Measurements from ENCODE around the gene PTN. TPM values are rescaled to one million over a fixed set of nuclear protein-coding genes. Genes with fewer than 3 reads are reported as not detected.
"Not testable (repeated sequence)": the region's sequence is repeated elsewhere in the genome, so short reads cannot be mapped to it uniquely, and the experiment has no call there.

Gene PTN
- total RNA-seq, 1 donor from 2014 or later: 39.3 TPM

DNA sequence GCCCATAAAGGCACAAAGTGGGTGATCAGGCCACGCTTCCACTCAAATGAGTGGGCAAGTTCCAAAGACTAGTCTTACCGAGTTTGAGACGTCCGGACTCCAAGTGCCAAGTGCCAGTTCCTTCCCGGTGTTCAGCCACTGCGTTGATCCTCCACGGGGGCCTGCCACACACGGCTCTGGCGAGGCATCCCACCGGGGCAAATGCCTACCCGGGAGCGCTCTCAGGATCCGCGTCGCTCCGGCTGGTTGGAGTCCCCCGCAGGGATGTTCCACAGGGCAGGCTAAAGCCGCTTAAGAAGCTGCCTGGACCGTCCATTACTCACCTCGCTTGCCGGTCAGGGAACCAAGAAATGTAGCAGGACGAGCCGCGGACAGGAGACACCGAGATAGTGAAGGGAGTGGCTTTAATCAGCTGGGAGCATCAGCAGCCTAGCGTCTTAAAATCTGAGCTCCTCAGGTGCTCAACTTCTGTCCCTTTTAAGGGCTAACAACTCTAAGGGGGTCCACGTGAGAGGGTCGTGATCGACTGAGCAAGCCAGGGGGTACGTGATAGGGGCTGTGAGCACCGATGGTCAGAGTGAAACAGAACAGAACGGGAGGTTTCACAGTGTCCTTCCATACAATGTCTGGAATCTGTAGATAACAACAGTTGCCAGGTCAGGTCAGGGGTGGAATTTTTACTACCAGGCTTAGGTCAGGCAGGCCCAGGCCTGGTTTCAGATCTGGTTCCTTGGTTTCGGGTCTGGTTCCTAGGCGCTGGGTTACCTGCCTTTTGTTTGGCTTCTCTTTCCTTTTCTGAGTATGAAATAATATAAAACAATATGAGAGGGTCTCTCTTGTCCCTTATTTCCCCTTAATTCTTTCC is 75.3 kb downstream of the PTN start:
- DNase-seq (ENCODE audit: low spot score): not testable (repeated sequence)

GRCh38 chr7:137266764-137267163 is 76.8 kb downstream of the PTN start:
- no peak for DNase-seq (ENCODE audit: low spot score)

- DNase-seq (ENCODE audit: low spot score): not testable (repeated sequence)
Measured at GRCh38 chr7:137265480-137265879, 78.1 kb downstream of the PTN start.

- no peak for DNase-seq (ENCODE audit: low spot score)
Measured at GRCh38 chr7:137262599-137262998, 80.9 kb downstream of the PTN start.

DNA sequence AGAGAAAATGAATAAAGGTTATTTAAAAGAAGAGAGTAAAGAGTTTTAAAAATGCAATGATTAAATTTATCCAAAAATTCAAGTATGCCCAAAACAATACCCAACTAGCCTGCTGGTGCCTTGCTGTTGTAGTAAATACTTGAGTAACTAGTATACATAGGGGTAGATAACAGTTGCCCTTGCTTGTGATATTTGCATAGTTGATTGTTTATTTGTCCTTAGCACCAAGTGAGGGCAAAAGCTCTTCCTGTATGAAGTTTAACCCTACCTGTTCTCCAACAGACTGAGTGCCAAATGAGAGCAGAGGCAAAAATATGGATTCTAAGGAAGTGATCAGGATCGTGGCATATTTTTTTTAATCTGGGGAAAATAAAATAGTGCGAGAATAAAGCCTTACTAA is 85.0 kb downstream of the PTN start:
- no peak for DNase-seq (ENCODE audit: low spot score)

- no peak for DNase-seq (ENCODE audit: low spot score)
Measured at GRCh38 chr7:137254766-137255165, 88.8 kb downstream of the PTN start.

DNA sequence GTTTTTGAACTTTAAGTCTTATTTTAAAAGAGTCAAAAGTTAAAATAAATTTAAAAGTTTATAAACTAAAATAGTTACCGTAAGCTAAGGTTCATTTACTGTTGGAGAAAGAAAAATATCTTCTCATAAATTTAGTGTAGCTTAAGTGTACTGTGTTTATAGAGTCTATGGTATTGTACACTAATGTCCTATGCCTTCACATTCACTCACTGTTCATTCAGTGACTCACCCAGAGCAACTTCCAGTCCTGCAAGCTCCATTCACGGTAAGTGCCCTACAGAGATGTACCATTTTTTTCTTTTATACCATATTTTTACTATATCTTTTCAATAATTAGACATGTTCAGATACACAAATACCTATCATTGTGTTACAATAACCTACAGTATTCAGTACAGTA is 97.6 kb downstream of the PTN start:
- DNase-seq (ENCODE audit: low spot score): no peak

DNA sequence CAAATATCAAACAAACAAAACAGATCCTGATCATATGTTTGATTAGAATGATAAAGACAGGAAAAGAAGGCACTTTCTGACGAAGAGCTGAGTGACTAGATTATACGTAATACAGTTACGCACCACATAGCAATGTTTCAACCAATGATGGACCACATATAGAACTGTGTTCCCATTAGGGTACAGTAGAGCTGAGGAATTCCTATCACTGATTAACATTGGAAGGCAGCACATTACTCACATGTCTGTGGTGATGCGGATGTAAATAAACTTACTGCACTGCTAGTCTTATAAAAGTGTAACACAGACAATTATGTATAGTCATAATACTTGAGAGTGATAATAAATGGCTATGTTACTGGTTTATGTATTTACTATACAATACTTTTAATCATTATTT is 98.3 kb downstream of the PTN start:
- no peak for DNase-seq (ENCODE audit: low spot score)

DNA sequence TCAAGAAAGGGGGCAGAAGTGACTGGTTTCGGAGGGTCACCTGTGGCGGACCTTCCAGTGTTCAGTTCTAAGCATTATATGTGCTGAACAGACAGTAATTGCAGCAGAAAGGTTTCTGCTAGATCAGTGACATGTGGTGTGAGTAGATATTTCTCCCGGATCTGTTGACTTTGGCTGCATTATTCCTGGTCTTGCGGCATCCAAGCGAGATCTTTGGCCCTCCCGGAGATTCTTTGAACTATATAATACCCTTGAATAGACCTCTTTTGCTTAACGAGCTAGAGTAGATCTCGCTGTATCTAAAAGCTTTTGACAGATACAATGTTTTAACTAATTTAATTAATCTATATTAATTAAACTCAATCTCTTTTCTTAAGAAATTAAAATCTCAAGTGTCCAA is 99.8 kb downstream of the PTN start:
- no peak for DNase-seq (ENCODE audit: low spot score)

- no peak for DNase-seq (ENCODE audit: low spot score)
Measured at GRCh38 chr7:137242616-137243015, 100.9 kb downstream of the PTN start.

DNA sequence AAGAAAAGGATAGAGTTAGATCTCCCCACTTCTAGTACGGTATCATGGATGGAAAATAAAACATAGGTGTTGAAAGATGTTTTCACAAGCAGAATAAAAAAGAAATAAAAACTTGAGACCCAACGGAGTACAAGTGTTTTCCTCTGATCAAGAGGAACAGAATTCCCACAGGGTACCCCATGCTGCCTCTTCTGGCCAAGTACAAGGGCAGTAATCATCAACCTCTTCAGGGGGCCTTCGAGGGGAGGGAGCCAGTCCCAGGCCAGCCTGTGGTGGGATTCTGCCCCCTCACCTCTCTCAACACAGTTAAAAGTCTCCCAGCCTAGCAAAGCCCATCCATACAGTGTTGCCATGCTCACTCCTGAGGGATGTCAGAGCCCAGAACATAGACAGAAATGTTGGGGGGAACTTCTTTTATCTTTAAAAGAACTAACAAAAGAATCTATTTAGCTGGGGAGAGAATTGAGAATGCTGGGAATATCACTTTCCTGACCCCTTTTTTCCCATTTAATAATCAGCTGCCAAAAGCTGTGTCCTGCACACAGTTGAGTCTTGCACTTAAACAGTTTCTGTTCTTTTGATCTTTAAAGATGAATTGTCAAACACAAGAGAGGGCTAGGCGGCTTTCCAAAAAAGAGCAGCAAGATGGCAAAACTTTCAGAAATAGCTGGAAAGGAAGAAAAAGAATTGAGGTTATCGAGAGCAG is 101.7 kb downstream of the PTN start:
- no peak for DNase-seq (ENCODE audit: low spot score)

DNA sequence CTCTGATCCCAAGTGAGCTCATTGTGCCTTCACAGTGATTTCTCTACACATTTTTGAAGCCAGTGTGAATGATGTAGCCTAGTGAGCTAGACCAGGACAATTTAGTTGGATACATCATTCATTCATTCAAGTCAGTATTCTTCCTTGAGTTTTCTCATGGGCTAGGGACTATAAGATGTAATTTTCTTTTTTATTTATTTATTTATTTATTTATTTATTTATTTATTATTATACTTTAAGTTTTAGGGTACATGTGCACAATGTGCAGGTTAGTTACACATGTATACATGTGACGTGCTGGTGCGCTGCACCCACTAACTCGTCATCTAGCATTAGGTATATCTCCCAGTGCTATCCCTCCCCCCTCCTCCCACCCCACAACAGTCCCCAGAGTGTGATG is 104.3 kb downstream of the PTN start:
- DNase-seq (ENCODE audit: low spot score): not testable (repeated sequence)

- DNase-seq (ENCODE audit: low spot score): no peak
Measured at GRCh38 chr7:137235434-137235833, 108.1 kb downstream of the PTN start.

DNA sequence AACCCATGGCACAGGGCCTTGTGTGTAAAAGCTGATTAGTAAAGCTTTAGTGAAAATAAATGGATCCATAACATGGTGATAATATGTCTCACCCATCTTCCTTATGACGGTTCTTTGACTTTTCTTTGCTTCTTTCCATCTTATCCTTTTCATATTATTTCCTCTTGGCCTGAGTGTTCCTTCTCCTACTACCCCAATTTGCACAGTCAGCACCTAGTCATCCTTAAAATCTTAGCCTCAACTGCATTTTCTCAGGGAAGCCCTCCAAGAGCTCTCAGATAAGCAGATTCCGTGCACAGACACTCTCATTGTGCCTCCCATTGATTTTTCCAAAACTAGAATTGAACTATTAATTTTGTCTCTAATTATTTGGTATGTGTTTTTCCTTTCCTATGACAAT is 112.4 kb downstream of the PTN start:
- no peak for DNase-seq (ENCODE audit: low spot score)

- no peak for DNase-seq (ENCODE audit: low spot score)
Measured at GRCh38 chr7:137221467-137221866, 122.1 kb downstream of the PTN start.

- no peak for DNase-seq (ENCODE audit: low spot score)
Measured at GRCh38 chr7:137213744-137214143, 129.8 kb downstream of the PTN start.

- no peak for DNase-seq (ENCODE audit: low spot score)
Measured at GRCh38 chr7:137209151-137209817, 134.2 kb downstream of the PTN start.

DNA sequence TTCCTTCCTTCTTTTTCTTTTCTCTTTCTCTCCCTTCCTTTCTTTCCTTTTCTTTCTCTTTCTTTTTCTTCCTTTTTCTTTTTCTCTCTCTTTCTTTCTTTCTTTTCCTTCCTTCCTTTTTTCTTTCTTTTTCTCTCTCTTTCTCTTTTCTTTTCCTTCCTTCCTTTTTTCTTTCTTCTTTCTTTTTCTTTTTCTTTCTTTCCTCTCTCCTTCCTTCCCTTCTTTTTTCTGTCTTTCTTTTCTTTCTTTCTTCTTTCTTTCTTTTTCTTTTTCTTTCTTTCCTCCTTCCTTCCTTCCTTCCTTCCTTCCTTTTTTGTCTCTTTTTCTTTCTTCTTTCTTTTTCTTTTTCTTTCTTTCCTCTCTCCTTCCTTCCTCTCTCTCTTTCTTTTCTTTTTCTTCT is 136.8 kb downstream of the PTN start:
- DNase-seq (ENCODE audit: low spot score): no peak

DNA sequence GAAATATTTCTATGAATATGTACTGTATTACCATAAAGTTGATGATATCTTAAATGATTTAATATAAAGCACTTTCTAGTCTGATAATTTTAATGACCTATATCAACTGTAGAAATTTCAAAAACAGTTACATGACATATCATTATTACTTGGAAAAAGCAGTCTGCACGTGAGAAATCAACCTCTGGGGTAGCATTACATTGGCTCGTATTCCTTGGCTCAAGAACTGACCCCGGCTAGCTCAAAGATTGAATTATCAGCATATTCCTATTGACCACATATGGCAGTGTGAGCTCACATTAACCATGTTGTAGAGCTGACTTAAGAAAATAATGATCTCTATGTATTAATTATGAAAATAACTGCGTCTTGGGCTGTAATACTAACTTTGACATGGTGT is 139.3 kb downstream of the PTN start:
- no peak for DNase-seq (ENCODE audit: low spot score)

DNA sequence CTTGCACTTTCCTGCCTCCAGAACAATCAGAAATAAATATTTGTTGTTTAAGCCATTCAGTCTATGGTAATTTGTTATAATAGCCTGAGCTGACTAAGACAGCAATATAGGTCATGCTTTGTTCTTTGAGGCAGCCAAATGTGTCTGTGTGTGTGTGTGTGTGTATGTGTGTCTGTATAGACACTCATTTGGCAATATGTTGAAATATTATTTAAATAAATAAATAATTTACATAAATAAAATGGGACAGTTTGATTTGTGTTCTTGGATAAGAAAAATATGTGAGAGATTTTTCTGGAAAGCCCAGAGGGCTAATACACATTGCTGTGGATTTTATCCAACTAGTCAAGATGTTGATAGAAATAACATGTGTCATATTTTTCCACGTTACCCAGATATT is 140.2 kb downstream of the PTN start:
- DNase-seq (ENCODE audit: low spot score): no peak

DNA sequence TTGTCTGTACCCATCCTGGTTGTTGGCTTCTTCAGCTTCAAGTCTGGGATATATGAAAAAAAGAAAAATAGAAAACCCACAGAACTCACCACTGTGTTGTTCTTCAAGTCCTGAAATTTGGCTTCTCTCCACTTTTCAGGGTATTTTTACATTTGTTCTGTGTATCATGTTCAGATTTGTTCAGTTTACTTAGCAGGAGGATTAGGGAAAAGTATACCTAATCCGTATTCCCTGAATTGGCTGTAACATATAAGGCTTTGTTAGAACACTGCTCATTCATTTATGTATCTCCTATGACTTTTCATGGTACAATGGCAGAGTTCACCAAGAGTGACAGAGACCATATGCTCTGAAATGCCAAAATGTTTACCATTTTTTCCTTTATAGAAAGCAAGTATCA is 146.9 kb downstream of the PTN start:
- DNase-seq (ENCODE audit: low spot score): no peak

GRCh38 chr7:137195996-137196395 is 147.5 kb downstream of the PTN start:
- DNase-seq (ENCODE audit: low spot score): no peak

GRCh38 chr7:137181619-137182018 is 161.9 kb downstream of the PTN start:
- DNase-seq (ENCODE audit: low spot score): not testable (repeated sequence)
